Skin epidermis (tissue), 12 donors: Measurements from ENCODE around the gene XAGE5.
"Not testable (repeated sequence)": the region's sequence is repeated elsewhere in the genome, so short reads cannot be mapped to it uniquely, and the experiment has no call there.

Source experiments
- H3K27ac ChIP-seq, 21 experiments: fragments of 200-600 bp; sonication (generic) in 11 of 21; one replicate each; pipeline ENCODE4 v1.5.0; 2020; ENCODE audit warnings: mild to moderate bottlenecking in 3 of 21, inconsistent platforms in 2 of 21, moderate library complexity in 2 of 21
- H3K4me3 ChIP-seq, 7 experiments: fragments of 200-600 bp; sonication (generic) in 2 of 7; one replicate each; pipeline ENCODE4 v1.5.0; 2020; ENCODE audit warnings: inconsistent platforms in 2 of 7, mild to moderate bottlenecking in 2 of 7, moderate library complexity in 1 of 7

XAGE5 gene, protein sequence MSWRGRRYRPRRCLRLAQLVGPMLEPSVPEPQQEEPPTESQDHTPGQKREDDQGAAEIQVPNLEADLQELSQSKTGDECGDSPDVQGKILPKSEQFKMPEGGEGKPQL

DNA sequence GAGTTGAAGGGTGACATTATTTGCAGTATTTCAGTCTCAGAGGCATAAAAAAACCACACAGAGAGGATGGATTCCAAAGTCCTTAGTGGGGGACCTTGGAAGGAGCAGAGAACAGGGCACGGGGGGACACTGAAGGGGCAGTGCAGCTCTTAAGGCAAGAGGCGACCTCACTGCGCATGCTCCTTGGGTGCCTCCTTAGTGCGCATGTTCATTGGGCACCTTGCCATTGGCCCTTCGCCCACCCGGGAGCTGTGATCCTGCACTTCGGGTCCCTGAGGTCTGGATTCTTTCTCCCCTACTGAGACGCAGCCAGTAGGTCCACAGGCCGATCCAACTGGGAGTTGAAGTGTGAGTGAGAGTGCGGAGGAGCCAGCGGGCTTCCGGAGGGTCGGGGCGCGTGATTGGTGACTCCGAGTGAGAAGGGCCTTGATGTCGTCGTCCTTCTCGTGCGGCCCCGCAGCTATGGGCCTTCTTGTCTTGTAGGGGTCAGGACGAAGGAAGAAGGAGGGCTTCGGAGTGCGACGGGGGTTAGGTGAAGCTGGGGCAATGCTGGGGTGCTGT, at the start of gene XAGE5:
Gene XAGE5, plus strand, starts transcription at position 223 of the 561 bp plus-strand sequence. CDS start 1,280 bp downstream, outside the sequence.
- no peak within 1 kb of the TSS for H3K27ac ChIP-seq
- no peak within 1 kb of the TSS for H3K4me3 ChIP-seq

DNA sequence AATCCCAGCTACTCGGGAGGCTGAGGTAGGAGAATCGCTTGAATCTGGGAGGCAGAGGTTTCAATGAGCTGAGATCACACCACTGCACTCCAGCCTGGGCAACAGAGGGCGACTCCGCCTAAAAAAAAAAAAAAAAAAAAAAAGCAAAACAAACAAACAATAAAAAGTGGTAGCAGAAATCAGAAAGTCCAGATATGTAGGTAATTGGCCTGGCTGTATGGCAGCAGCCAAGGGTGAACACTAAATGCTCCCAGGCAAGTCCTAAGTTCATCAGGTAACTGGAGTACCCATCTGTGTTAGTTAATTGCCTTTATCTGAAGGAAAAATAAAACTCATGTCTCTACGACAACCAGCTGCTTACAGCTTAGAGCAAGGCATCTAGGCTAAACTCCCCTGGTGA, 45.1 kb upstream of the XAGE5 start:
- H3K4me3 ChIP-seq, H3K27ac ChIP-seq: not testable (repeated sequence)

DNA sequence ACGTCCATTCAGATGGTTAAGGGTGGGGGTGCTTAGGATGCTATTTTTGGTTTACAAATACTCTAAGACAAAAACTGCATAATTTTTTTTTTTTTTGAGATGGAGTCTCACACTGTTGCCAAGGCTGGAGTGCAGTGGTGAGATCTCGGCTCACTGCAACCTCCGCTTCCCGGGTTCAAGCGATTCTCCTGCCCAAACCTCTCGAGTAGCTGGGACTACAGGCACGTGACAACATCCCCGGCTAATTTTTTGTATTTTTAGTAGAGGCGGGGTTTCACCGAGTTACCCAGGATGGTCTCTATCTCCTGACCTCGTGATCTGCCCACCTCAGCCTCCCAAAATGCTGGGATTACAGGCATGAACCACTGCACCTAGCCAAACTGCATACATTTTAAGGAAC, 37.6 kb upstream of the XAGE5 start:
- not testable (repeated sequence) for H3K27ac ChIP-seq, H3K4me3 ChIP-seq

DNA sequence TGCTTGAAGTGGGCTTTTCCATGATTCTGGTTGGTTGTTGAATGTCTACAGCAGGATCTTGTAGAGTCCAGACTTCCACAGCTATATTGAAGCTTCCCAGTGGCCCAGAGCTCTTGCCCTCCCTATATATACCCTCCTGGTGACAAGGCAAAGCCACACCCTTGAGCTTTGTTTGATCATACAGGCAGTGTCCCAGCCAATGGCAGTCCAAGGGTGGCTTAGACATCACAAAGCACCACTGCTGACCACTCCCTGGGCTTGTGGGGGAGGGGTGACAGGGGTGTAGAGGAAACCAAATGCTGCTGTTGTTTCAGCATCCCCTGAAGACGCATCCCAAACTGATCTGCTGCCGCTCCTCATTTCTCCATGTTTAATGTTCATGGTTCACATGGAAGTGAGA, 13.8 kb upstream of the XAGE5 start, which contains the start of gene SPANXN5:
Gene SPANXN5, minus strand, starts transcription at position 101 of the 400 bp plus-strand sequence. Its CDS starts 79 bp downstream, at position 22.
- H3K4me3 ChIP-seq, H3K27ac ChIP-seq: not testable (repeated sequence)

DNA sequence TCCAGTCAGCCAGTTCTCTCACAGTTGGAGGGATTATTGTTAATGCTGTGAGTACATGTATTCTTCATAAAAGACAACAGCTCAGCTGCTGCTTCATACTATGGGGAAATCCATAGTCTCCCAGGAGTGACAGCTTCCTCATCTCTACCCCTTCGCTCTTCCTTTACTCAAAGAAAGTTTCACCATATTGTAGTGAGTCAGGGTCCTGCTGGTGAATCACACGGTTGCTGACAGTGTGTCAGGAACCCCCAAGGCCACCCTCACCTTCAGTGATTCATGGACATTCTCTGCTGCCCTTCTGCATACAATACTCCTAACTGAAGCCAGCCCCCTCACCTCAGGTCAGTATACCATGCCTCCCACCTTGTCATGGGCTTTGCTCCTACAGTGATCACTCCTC, 6.2 kb upstream of the XAGE5 start:
- H3K27ac ChIP-seq, H3K4me3 ChIP-seq: not testable (repeated sequence)

DNA sequence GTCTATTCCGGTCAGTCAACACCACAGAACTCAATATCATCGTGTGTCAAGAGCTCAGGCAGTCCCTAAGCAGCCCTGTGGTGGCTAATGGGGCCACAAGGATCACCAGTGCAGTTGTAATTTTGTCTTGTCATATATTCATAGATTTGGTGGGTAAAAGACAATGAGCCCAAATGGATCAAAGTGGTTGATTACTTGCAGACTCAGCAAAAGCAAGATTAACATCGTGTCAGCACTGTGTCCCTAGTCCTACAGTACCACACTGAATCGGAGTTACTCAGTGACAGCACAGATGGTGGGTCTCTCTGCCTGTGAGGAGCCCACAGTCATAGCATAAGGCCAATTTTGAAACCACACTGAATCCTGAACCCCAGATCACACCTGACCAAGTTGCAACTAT, 8.7 kb downstream of the XAGE5 start:
- no peak overlapping the region for H3K4me3 ChIP-seq
- H3K27ac ChIP-seq = no peak overlapping the region

DNA sequence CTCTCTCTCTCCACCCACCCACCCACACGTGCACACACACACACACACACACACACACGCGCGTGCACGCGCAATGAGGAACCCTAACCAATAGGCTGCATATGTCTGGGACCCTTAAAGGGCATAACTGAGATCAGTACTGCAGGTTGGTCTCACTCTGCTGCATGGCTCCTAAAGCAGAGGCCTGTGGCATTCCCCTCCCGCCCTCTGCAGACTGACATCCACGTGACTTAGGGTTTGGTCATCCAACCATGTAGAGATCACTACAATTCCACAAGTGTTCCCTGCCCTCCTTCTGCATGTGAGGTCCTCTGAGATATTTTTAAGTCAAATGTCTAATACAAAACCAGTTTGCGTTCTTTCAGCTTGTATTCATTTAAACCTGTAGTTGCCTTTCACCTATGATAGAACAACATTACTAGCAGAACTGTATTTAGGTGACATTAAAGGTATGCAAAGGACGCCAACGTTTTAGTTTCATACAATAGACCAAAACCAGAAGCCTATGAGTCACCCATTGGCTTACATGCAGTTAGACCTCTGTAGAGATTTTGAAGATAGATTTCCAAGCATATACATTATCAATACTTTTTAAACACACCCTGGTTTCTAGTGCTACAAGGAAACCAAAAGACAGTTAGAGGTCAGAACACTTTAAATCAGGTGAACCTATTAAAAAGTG, 10.1 kb downstream of the XAGE5 start:
- Histone ChIP-seq H3K4me3 (no peak overlapping the region), H3K27ac (no peak overlapping the region)

DNA sequence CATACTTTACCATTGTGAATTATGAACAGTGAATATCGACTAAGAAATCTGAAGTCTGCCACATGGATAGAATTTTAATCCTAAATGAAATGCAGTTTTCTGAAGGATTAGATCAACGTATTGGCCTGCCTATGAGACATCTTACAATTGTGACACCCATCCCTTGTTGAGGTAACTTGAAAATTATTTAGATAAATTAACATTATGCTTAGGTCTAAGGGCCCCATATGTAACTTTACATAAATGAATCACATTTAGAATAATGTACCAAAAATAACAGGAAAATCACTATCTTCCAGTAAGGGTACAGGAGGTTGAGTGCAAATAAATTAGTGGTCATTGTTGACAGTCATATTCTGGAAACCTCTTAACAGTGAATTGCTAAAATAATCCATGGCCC, 13.5 kb downstream of the XAGE5 start:
- Histone ChIP-seq H3K4me3 (no peak overlapping the region), H3K27ac (no peak overlapping the region)

DNA sequence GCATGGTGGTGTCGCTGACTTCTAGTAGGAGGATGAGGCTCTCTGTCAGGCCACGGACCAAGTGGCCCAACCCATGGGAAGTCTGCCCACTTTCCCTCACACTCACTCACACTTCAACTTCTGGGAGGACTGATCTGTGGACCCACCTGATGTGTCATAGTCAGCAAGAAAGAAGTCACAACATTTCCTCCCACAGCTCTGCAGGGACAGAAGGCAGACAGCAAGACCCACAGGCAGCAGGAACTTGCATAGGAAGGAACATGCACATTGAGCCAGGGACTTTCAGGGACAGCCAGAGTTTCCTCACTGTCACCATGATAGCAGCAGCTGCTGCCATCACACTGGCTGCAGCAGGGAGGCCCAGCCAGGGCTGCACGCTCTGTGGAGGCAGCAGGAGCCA, 19.5 kb downstream of the XAGE5 start:
- no peak overlapping the region for H3K27ac ChIP-seq

DNA sequence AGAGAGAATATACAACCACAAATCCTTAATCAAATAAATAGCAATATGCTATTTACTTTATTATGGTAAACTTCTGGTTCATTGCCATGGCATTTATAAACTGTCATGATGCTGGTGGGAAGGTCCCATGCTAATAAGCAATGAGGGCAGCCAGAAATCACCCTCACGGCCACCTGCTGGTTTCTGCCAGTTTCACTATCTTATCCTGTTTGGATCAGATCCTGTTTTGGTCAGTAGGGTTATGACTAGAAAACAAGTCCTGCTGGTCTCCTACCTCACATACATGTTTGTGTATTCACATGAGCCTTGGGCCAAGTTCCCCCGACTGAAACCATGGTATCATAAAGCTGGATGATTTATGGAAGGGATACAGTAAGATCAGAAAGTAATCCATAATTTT, 28.1 kb downstream of the XAGE5 start:
- H3K4me3 ChIP-seq = no peak overlapping the region
- no peak overlapping the region for H3K27ac ChIP-seq

More for the DNA sequence above, 19.5 kb downstream of the XAGE5 start:
- H3K4me3 ChIP-seq = no peak overlapping the region

DNA sequence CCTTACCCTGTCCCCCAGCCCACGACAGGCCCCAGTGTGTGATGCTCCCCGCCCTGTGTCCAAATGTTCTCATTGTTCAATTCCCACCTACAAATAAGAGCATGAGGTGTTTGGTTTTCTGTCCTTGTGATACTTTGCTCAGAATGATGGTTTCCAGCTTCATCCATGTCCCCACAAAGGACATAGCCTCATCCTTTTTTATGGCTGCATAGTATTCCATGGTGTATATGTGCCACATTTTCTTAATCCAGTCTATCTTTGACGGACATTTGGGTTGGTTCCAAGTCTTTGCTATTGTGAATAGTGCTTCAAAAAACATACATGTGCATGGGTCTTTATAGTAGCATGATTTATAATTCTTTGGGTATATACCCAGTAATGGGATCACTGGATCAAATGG, 32.5 kb downstream of the XAGE5 start:
- H3K27ac ChIP-seq, H3K4me3 ChIP-seq: not testable (repeated sequence)

DNA sequence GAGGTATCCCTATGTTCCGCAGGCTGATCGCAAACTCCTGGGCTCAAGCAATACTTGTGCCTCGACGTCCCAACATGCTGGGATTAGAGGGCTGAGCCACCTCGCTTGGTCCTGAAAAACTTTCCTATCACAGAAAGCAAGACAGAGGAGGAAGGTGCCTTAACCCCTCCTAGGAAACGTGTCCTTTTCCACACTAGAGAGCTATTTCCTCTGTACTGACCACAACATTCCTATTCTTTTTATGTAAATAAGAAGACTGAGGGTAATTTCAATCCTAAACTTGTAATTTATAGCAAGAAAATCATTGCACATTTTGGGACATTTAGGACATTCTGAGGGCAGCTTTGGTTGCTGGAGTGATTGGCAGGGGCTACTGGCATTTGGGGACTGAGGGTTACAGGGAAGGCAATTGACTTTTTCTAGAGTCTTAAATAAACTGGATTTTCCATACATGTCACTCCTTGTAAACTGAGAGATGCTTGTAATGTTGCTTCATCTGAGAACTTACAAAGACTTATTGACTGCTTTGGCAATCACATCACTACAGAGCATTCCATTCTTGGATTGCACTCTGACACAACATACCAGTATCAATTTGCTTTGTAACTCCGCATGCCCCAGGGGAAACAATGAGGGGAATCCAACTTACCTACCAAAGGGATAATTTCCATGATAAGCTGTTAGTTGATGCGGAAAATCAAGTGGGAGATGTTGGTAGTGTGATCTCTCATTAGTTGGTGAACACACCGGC, 41.2 kb downstream of the XAGE5 start:
- no peak overlapping the region for H3K4me3 ChIP-seq
- no peak overlapping the region for H3K27ac ChIP-seq

DNA sequence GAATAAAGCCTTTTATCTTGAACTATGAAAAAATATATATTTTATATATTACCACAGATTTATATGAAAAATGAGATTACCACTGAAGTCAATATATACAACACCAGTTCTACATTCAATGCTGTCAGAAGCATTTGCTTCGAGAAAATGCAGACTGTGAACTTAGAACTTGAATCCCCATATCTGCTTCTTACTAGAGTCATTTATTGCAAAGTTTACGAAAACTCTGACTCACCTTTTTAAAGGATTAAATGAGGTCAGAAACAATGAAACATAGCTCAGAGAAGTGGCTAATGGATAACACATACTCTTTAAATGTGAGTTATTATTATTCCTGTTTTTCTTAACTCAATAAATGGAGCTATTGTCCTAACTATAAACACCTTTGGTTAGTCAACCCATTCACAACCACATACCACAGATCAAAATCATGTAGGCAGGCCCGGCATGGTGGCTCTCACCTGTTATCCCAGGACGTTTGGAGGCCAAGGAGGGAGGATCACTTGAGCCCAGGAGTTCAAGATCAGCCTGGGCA, 46.0 kb downstream of the XAGE5 start:
- not testable (repeated sequence) for H3K4me3 ChIP-seq, H3K27ac ChIP-seq

DNA sequence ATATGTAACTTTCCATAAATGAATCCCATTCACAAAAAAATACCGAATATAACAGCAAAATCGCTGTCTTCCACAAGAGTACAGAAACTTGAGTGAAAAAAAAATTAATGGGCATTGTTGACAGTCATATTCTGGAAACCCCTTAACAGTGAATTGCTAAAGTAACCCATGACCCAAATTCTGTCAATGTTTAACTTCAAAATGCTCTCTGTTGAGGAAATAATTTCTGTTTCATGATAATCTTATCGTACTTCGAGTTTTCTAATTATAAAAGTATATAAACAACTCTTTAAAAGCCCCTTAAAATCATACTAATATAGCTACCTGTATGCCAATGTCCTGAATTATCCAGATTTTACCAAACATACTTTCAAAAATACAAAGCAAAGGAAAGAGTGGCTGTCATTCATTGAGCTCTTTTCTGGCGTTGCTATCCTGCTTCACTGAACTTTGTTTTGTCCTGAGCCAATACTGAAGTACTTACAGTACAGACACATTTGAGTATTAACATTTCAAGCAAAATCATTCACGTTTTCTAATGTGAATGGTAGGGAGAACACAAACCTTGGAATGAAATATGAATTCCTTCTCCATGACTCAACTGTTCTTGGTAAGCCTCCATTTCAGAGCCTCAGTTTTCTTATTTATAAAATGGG, 54.4 kb downstream of the XAGE5 start:
- H3K4me3 ChIP-seq = no peak overlapping the region
- no peak overlapping the region for H3K27ac ChIP-seq
